Psoas muscle (tissue), 8 donors: ENCODE measurements around the gene CPSF7. TPM values are rescaled to one million over a fixed set of nuclear protein-coding genes. Genes with fewer than 3 reads are reported as not detected.

ENCODE experiments used
- ATAC-seq, 4 donors: fragments of 200-7000 bp; cut with Tn5 transposase; one replicate each; pipeline ENCODE4 v1.9.1; 2020; ENCODE audit warnings: moderate library complexity in 3 of 4, mild to moderate bottlenecking in 2 of 4
- DNase-seq, 2 donors: peaks; one replicate each; pipeline ENCODE4 v3.0.0-alpha.2; 2020
- H3K27ac ChIP-seq: fragments of 200-600 bp; one replicate; pipeline ENCODE4 v1.8.0; 2022
- H3K27me3 ChIP-seq, 3 donors: fragments of 200-600 bp in 1 of 3; one replicate each; pipeline versions ENCODE4 v1.6.1 to v1.8.0; 2013 to 2022; ENCODE audit warnings: low read length in 2 of 3, mild to moderate bottlenecking in 2 of 3, moderate library complexity in 1 of 3; ENCODE audit not compliant: insufficient read depth in 3 of 3
- H3K36me3 ChIP-seq, 2 donors: fragments of 200-600 bp in 1 of 2; one replicate each; pipeline versions ENCODE4 v1.6.1 to v1.8.0; 2013 to 2022; ENCODE audit warnings: low read depth in 1 of 2, mild to moderate bottlenecking in 1 of 2, moderate library complexity in 1 of 2; ENCODE audit not compliant: insufficient read depth in 1 of 2
- H3K4me1 ChIP-seq: fragments of 200-600 bp; one replicate; pipeline ENCODE4 v1.8.0; 2022
- H3K4me3 ChIP-seq: fragments of 200-600 bp; one replicate; pipeline ENCODE4 v1.8.0; 2022; ENCODE audit warnings: mild to moderate bottlenecking
- H3K9me3 ChIP-seq: fragments of 200-600 bp; one replicate; pipeline ENCODE4 v1.8.0; 2022
- whole genome bisulfite sequencing, 3 donors: extraction: QIAGEN DNeasy Blood & Tissue Kit; methylation state at CpG; one replicate each; pipeline versions ENCODE4 v1.1.6 to v1.1.7; 2013; 5-methylcytosine and 5-hydroxymethylcytosine counted together
- intact Hi-C, 2 donors: fragments of 100-400 bp; cut with DNase I; formaldehyde crosslinking; loops; one replicate each; pipeline versions ENCODE4 v1.11.0 to v1.14.2; 2022
- polyA plus RNA-seq, 3 donors: library from polyadenylated mRNA; stranded (reverse); fragments of 200-250 nt; gene quantifications; one replicate each; pipeline ENCODE4 v1.2.3, GENCODE V29; 2013
- total RNA-seq, 4 donors: library from RNA; stranded (reverse); fragmentation: NEBNext Ultra II Directional in 2 of 4; extraction: Animal tissue kit (Norgen Biotek cat#: 25700) in 2 of 4; gene quantifications; one replicate each; pipeline versions ENCODE4 v1.2.1 to v1.2.4, GENCODE V29; 2021 to 2023
- TF ChIP-seq, protein P1 (sequence below): fragments of 200-600 bp; IDR thresholded peaks from one replicate; pipeline ENCODE4 v1.8.0; 2022; ENCODE audit warnings: antibody characterized with exemption
- donor health status: healthy with polysubstance abuse.
- donor health status: DM: no; HTN: no; CAD: no; lungs with moderate emphysema.
- donor health status: Bipolar disorder and iron deficiency.
- donor health status: healthy.
- donor health status: DM: yes; HTN: yes; CAD: no.
- donor health status: DM: no; HTN: no; CAD: no.
- donor health status: DM: no; HTN: no; CAD: no.
- donor health status: DM: yes; HTN: yes; CAD: no.

The CPSF7 gene
- total and polyA plus RNA-seq, 7 donors, result 28.2 to 66.2 (median 51.1) TPM

DNA sequence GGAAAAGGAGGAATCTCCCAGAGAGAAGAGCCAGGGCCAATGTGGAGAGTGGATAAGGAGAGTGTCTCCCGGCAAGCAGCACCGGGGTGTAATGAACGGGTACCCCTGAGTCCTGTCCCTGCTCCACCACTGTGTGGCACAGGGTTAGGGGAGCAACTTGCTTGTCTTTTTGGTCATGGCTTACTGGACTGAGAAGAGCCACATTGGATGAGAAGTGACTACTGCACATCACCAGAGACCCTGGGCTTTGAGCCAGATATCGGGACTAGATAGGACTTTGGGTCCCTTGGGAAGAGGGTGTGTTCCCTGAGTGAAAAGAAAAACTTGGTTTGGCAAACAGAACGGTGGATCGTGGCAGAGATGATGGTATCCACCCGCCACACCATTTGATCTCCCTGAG, 24.7 kb upstream of the CPSF7 start:
- DNase-seq (no peak), ATAC-seq (peak in 2 of 4 donors; percentile 17 to 22)
- intact Hi-C loops, result no loop called here
- Histone ChIP-seq H3K4me3 (no peak overlapping the region), H3K36me3 (peaks cover 6 to 39% of the 10 kb centered on the region in 2 donors), H3K4me1 (peaks cover 12% of the 10 kb centered on the region), H3K9me3 (no peaks in the 10 kb centered on the region), H3K27ac (no peak overlapping the region), H3K27me3 (no peaks in the 10 kb centered on the region)
- 70 to 80% (median 74%) methylated on average over 7 of the region's 7 CpGs for WGBS, 3 donors
- TF ChIP-seq, protein P1, sequence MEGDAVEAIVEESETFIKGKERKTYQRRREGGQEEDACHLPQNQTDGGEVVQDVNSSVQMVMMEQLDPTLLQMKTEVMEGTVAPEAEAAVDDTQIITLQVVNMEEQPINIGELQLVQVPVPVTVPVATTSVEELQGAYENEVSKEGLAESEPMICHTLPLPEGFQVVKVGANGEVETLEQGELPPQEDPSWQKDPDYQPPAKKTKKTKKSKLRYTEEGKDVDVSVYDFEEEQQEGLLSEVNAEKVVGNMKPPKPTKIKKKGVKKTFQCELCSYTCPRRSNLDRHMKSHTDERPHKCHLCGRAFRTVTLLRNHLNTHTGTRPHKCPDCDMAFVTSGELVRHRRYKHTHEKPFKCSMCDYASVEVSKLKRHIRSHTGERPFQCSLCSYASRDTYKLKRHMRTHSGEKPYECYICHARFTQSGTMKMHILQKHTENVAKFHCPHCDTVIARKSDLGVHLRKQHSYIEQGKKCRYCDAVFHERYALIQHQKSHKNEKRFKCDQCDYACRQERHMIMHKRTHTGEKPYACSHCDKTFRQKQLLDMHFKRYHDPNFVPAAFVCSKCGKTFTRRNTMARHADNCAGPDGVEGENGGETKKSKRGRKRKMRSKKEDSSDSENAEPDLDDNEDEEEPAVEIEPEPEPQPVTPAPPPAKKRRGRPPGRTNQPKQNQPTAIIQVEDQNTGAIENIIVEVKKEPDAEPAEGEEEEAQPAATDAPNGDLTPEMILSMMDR, result no peak

DNA sequence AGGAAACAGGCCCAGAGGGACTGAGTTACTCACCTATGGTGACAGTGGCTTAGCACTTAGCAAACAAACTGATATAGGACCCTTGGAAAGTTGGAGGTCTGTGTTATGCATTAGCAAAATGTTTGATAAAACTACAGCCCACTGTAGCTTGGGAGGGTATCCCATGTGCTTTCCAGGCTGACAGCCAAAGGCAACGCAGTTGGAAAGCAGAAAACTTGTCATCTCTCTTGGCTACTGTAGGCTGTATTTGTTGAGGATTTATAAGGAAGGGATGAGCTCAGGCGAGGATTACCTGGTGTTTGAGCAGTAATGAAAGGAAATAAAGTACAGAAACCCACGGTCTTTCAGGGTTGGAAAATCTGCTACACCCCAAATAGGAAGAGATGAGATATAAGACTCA, 23.9 kb upstream of the CPSF7 start:
- Histone ChIP-seq H3K27ac (no peak overlapping the region), H3K4me3 (no peak overlapping the region), H3K36me3 (peaks cover 6 to 39% of the 10 kb centered on the region in 2 donors), H3K27me3 (no peaks in the 10 kb centered on the region), H3K9me3 (no peaks in the 10 kb centered on the region), H3K4me1 (peaks cover 21% of the 10 kb centered on the region)
- 31 to 60% (median 49%) methylated on average over 3 of the region's 3 CpGs for WGBS, 3 donors
- TF ChIP-seq, protein P1, result no peak
- intact Hi-C loops, result no loop called here
- ATAC-seq (peak in 1 of 4 donors; percentile 17), DNase-seq (no peak)

DNA sequence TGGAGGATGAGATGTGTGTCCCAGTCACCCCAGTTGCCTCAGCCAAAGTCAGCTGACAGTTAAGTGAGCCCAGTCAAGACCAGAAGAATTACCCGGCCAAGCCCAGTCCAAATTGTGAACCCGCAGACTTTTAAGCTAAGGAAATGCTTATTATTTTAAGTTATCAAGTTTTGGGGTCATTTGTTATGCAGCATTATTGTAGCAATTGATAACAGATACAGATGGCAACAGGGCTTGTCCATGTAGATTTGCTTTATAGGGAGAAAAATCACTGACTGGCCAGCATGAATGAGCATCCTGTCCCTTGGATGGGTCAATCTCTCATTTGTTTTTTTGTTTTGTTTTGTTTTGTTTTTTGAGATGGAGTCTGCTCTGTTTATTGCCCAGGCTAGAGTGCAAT, 23.1 kb upstream of the CPSF7 start:
- H3K36me3 ChIP-seq, result peaks cover 6 to 47% of the 10 kb centered on the region in 2 donors
- 98 to 100% (median 100%) methylated on average over 2 of the region's 2 CpGs for WGBS, 3 donors
- TF ChIP-seq, protein P1, result no peak

DNA sequence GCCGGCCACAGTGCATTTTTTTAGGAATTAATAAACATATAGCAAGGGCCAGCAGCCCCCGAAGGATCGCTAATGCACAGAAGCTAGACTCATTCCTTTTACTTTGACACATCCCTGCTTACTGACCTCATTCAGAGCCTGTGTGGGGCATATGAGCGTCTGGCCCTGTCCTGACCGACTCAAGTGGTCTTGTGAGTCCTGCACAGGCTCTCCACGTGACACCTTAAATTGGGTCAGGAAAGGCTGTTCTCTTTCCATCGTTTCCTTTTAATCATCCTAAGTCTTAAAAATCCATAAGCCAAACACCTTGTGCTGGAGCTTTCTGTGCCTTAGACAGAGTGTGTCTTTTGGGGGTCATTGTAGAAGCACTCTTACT, 18.8 kb upstream of the CPSF7 start:
- Histone ChIP-seq H3K4me1 (peaks cover 52% of the 10 kb centered on the region), H3K27me3 (no peaks in the 10 kb centered on the region), H3K4me3 (peak overlapping the region; percentile 16), H3K9me3 (no peaks in the 10 kb centered on the region), H3K27ac (peak overlapping the region; percentile 89), H3K36me3 (peaks cover 0 to 64% of the 10 kb centered on the region in 2 donors)
- DNase-seq (no peak), ATAC-seq (no peak)
- WGBS, 3 donors, result 79 to 89% (median 81%) methylated on average over 7 of the region's 7 CpGs
- intact Hi-C loops, result loop anchor here in 1 of 2 donors (10.0 kb wide), 1 partner anchor 186 kb away; no protein-coding TSS in a partner anchor
- TF ChIP-seq, protein P1, result no peak

More for the DNA sequence above, 23.1 kb upstream of the CPSF7 start:
- intact Hi-C loops, result no loop called here
- DNase-seq (no peak), ATAC-seq (no peak)
- no peaks in the 10 kb centered on the region for H3K9me3 ChIP-seq
- peaks cover 29% of the 10 kb centered on the region for H3K4me1 ChIP-seq
- no peaks in the 10 kb centered on the region for H3K27me3 ChIP-seq
- no peak overlapping the region for H3K27ac ChIP-seq
- no peak overlapping the region for H3K4me3 ChIP-seq
